Cortex of kidney (tissue), 1 donor: ENCODE data around the gene KCND2.
"Not testable (repeated sequence)": the region's sequence is repeated elsewhere in the genome, so short reads cannot be mapped to it uniquely, and the experiment has no call there.

ENCODE experiments used
- DNase-seq: peaks from one replicate; lab custom pipeline; 2025; lab: John Stamatoyannopoulos, UW

The KCND2 gene

GRCh38 chr7:120272701-120273475 lies at the start of gene KCND2:
TSS of gene KCND2 (plus strand) at chr7:120273175.
- DNase-seq, result no peak

GRCh38 chr7:120226188-120226587 lies 46.8 kb upstream of the KCND2 start:
- DNase-seq, result no peak

GRCh38 chr7:120227255-120227654 lies 45.7 kb upstream of the KCND2 start:
- no peak for DNase-seq

- DNase-seq, result no peak
Measured at GRCh38 chr7:120229084-120229483, 43.9 kb upstream of the KCND2 start.

DNA sequence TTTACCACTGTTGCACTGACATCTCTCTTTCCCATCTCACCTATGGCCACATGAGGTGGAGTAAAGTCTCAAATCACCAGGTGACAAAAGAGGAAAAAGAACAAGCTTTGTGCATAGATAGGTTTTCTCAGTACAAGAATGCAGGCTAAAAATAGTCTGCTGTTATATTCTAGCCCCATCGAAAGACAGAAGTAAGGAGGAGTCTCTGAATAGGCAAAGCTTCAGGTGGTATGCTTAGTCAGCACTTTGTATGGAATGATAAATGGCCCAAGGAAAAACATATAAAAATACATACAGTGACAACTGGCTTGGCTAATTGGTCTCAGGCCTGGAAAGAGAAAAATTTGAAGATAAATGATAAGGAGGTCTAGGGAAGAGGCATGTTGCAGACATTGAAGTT lies 39.6 kb upstream of the KCND2 start:
- no peak for DNase-seq

DNA sequence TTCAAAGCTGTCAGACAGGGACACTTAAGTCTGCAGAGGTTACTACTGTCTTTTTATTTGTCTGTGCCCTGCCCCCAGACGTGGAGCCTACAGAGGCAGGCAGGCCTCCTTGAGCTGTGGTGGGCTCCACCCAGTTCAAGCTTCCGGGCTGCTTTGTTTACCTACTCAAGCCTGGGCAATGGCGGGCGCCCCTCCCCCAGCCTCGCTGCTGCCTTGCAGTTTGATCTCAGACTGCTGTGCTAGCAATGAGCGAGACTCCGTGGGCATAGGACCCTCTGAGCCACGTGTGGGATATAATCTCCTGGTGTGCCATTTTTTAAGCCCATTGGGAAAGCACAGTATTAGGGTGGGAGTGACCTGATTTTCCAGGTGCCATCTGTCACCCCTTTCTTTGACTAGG lies 32.6 kb upstream of the KCND2 start:
- not testable (repeated sequence) for DNase-seq

GRCh38 chr7:120241973-120242372 lies 31.0 kb upstream of the KCND2 start:
- DNase-seq, result no peak

- DNase-seq, result no peak
Measured at GRCh38 chr7:120254845-120255244, 18.1 kb upstream of the KCND2 start.

GRCh38 chr7:120256344-120257070 lies 16.5 kb upstream of the KCND2 start:
- DNase-seq, result no peak

DNA sequence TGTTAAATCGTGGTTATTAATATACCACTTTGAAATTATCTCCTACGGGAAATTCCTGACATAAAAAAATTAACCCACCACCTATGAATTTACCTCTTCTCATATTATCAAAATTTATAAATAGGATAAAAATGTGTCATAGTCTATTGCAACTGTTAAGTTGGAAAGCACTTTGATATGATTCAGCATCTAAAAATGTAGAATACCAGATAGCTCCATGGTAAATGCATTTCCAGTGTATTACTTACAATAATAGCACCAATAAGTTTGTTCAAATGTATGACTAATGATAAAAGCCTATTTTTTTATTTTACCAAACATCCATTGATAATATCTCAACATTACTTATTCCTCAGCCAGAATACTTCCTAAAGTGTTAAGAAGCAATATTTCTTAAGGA lies 13.6 kb upstream of the KCND2 start:
- DNase-seq, result no peak

DNA sequence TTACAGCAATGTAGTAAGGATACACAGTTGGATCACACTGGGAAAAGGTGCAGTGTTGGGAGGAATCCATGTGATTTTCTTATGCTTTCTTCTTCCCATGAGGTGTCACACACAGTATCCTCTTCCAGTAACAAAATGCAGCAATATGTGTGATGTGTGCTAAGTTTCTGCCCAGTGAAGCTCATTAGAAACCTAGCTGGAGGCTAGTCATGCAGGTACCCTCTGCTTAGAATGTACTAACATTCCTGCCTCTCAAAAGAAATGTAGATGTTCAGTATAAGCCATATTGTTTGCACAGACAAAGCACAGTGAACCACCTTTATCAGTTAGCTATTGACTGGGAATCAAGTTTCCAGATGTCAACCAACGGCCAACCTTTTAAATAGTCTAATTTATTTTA lies 12.9 kb upstream of the KCND2 start:
- DNase-seq, result no peak

- DNase-seq, result no peak
Measured at GRCh38 chr7:120272261-120272660, 714 bp upstream of the KCND2 start.

DNA sequence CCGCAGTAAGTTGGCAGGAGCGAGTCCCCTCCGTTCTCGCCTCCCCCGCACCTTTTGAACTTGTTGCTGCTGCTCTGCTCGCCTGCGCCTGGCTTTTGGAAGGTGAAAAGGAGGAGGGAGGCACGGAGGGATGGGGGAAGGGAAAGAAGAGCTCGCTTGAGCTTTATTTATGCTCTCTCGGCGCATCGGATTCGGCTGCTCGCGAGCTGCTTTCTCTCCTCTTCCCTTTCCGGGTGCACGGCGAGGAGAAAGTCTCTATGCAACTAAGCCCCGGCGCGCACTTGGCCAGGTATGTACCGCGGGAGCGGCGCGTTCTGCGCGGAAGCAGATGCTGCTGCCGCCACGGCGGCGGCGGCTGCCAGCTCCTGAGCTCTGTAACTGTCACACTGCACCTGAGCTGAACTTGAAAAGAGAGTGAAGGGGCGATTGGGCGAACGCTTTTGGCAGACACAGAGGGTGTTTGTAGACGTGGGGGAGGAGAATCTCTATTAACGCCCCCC lies 551 bp downstream of the KCND2 start:
- no peak for DNase-seq

GRCh38 chr7:120274482-120274881 lies 1.5 kb downstream of the KCND2 start:
- no peak for DNase-seq

DNA sequence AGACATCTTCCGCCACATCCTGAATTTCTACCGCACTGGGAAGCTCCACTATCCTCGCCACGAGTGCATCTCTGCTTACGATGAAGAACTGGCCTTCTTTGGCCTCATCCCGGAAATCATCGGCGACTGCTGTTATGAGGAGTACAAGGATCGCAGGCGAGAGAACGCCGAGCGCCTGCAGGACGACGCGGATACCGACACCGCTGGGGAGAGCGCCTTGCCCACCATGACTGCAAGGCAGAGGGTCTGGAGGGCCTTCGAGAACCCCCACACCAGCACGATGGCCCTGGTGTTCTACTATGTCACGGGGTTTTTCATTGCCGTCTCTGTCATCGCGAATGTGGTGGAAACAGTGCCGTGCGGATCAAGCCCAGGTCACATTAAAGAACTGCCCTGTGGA lies 1.9 kb downstream of the KCND2 start:
- no peak for DNase-seq

DNA sequence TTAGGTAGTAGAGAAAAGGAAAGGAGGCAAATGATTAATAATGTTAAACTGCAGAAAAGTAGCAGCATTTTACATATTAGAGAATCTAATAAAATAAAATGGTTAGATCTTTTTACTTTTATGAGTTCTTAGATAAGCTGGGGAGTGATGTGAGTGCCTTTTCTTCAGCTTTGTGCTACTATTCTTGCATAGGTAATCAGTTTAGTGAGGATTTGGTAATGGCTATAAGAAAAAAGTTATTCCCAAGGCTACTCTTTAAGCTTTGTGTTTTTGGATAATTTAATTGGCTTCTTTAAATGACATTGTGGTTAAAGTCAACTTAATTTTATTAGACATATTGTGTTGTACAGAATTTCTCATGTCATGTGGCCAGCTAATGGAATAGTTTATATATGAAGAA lies 3.7 kb downstream of the KCND2 start:
- DNase-seq, result no peak

GRCh38 chr7:120278773-120279172 lies 5.8 kb downstream of the KCND2 start:
- DNase-seq, result no peak

- no peak for DNase-seq
Measured at GRCh38 chr7:120280743-120281142, 7.8 kb downstream of the KCND2 start.

DNA sequence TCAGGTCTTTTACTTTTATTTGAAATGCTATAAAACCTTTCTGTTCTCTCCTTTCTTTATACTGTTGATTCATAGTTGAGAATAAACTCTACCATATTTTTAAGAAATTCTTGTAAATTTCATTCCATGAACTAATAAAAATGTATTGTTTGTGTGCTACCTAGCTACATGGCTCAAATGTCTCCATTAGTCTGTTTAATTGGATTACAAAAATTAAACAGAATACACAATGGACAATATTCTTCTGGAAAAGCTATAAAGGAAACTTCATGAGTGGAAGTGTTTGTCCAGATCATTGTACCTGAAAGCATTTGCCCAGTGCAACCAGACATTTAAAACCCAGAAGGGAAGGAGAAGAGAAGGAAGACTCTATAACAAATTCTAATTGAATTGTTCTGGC lies 20.1 kb downstream of the KCND2 start:
- DNase-seq, result no peak

- DNase-seq, result no peak
Measured at GRCh38 chr7:120302190-120302589, 29.2 kb downstream of the KCND2 start.

DNA sequence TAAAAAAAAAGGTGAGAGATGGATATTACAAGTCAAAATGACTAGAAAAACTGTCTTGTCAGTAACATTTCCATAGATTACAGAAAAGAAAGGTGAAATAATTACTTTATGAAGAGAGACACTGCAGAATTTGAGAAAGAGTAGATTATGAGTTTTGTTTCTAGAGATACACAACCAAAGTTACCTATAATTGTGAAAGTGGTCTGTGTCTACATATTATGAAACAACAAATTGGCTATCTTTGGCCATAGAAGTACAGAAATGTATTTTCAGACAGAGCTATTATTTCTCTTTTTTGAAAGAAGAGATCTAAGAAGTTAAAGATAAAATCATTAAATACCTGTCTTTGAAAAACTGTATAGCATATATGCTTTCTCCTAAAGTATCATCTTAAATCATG lies 30.1 kb downstream of the KCND2 start:
- DNase-seq, result no peak

- DNase-seq, result no peak
Measured at GRCh38 chr7:120304674-120305073, 31.7 kb downstream of the KCND2 start.

DNA sequence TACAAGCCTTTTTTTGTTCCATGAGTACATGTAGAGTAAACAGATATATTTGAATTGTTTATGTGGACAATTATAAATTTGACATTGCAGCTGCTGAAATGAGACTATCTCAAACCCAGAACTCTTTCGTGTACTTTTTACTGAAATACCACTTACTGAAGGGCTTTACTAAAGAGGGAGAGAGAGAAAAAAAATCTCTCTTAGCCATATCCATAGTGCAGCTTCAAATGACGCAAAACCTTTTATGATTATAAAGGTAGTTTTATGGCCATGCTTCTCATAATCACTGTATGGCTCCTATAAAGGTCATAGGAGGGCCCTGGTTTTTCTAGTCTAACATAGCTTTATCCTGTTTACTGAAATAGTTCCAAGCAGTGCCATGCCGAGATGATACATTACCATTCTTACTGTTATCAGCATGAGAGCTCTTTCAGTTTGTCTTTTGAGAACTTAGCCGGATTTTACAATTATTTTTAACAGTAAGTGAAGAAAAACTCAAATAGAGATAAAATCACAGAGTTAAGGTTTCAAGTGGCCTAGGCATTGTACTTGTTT lies 35.1 kb downstream of the KCND2 start:
- no peak for DNase-seq
